Lower lobe of right lung (tissue), 2 donors: ENCODE measurements around the gene GTF2A2. TPM values are rescaled to one million over a fixed set of nuclear protein-coding genes. Genes with fewer than 3 reads are reported as not detected.
"Not testable (repeated sequence)": the region's sequence is repeated elsewhere in the genome, so short reads cannot be mapped to it uniquely, and the experiment has no call there.

Experiments
- ATAC-seq, 2 donors: fragments of 200-7000 bp; cut with Tn5 transposase; one replicate each; pipeline ENCODE4 v1.9.1; 2020 to 2022; ENCODE audit warnings: mild to moderate bottlenecking in 2 of 2, moderate library complexity in 2 of 2
- DNase-seq: peaks from one replicate; pipeline ENCODE4 v3.0.0-alpha.2; 2020
- H3K27ac ChIP-seq: fragments of 200-600 bp; one replicate; pipeline ENCODE4 v1.8.0; 2022
- H3K27me3 ChIP-seq: fragments of 200-600 bp; one replicate; pipeline ENCODE4 v1.8.0; 2022; ENCODE audit warnings: low read depth
- H3K36me3 ChIP-seq: fragments of 200-600 bp; one replicate; pipeline ENCODE4 v1.8.0; 2022; ENCODE audit warnings: mild to moderate bottlenecking
- H3K4me1 ChIP-seq: fragments of 200-600 bp; one replicate; pipeline ENCODE4 v1.8.0; 2022
- H3K4me3 ChIP-seq: fragments of 200-600 bp; one replicate; pipeline ENCODE4 v1.8.0; 2022; ENCODE audit warnings: mild to moderate bottlenecking
- H3K9me3 ChIP-seq: fragments of 200-600 bp; one replicate; pipeline ENCODE4 v1.8.0; 2022
- intact Hi-C: fragments of 100-400 bp; cut with DNase I; formaldehyde crosslinking; loops from one replicate; pipeline ENCODE4 v1.11.0; 2022
- long read RNA-seq: library from polyadenylated mRNA; unstranded; transcript quantifications from one replicate; pipeline ENCODE4 v2.0.0, GENCODE V29; 2021
- total RNA-seq: library from RNA; stranded (reverse); fragmentation: NEBNext Ultra II Directional; extraction: Animal tissue kit (Norgen Biotek cat#: 25700); gene quantifications from one replicate; pipeline ENCODE4 v1.2.1, GENCODE V29; 2021
- TF ChIP-seq, protein P1 (sequence below): fragments of 200-600 bp; IDR thresholded peaks from one replicate; pipeline ENCODE4 v1.8.0; 2022; ENCODE audit warnings: antibody characterized with exemption, mild to moderate bottlenecking
- donor health status: DM: no; HTN: yes; CAD: no; lungs with severe emphysema.

The GTF2A2 gene, protein sequence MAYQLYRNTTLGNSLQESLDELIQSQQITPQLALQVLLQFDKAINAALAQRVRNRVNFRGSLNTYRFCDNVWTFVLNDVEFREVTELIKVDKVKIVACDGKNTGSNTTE
- total RNA-seq: 89.4 TPM
- long read RNA-seq, transcript GTF2A2-202 (5 exons, 1,582 nt): major isoform, 28 of 37 reads
- long read RNA-seq, partial matches to known transcripts: 4 of 37 reads
- long read RNA-seq, other reads (novel, unspliced or antisense): 4 of 37 reads

DNA sequence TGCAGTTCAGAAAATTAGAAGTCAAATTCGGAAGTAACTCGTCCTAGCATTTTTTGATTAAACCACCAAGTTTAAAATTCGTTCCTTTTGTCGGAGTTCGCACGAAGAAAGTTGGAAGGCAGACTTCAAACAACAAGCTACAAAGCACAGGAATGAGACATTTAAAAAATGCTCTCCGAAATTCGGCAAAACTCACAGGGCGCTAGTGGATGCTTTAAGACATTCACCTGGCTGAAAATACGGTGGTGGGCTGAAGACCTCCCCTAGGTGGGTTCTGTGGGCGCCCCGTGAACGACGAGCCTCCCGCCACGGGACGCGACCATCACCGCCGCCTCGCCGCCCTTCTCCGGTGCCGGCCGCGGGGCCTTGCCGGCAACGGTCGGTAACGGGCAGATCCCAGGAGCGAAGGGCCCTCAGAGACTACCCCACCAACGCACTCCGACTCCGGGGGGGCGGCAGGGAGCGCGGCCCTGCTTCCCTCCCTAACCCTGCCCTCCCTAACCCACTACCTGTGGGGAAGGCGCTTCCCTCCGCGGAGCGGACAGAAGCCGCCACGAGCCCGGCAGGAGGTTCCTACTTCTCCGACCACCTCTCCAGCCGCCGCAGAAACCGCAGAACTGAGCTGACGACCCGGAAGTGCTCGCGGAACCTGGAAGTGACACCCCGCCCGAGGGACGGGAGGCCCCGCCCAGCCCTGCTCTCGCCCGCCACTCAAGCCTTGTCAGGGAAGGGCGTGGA lies at the start of gene GTF2A2:
Gene GTF2A2, minus strand, starts transcription at position 619 of the 738 bp plus-strand sequence. CDS start 5,238 bp downstream, outside the sequence.
- Histone ChIP-seq H3K4me1 (peaks cover 31% of the 10 kb centered on the region), H3K27ac (peak within 1 kb of the TSS; percentile 93), H3K4me3 (peak within 1 kb of the TSS; percentile 97), H3K27me3 (no peaks in the 10 kb centered on the region), H3K36me3 (peaks cover 34% of the 10 kb centered on the region), H3K9me3 (no peaks in the 10 kb centered on the region)
- TF ChIP-seq, protein P1, sequence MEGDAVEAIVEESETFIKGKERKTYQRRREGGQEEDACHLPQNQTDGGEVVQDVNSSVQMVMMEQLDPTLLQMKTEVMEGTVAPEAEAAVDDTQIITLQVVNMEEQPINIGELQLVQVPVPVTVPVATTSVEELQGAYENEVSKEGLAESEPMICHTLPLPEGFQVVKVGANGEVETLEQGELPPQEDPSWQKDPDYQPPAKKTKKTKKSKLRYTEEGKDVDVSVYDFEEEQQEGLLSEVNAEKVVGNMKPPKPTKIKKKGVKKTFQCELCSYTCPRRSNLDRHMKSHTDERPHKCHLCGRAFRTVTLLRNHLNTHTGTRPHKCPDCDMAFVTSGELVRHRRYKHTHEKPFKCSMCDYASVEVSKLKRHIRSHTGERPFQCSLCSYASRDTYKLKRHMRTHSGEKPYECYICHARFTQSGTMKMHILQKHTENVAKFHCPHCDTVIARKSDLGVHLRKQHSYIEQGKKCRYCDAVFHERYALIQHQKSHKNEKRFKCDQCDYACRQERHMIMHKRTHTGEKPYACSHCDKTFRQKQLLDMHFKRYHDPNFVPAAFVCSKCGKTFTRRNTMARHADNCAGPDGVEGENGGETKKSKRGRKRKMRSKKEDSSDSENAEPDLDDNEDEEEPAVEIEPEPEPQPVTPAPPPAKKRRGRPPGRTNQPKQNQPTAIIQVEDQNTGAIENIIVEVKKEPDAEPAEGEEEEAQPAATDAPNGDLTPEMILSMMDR: no peak
- DNase-seq: peak; percentile 97
- peak; percentile 100 for ATAC-seq
- intact Hi-C loops: no loop called here

DNA sequence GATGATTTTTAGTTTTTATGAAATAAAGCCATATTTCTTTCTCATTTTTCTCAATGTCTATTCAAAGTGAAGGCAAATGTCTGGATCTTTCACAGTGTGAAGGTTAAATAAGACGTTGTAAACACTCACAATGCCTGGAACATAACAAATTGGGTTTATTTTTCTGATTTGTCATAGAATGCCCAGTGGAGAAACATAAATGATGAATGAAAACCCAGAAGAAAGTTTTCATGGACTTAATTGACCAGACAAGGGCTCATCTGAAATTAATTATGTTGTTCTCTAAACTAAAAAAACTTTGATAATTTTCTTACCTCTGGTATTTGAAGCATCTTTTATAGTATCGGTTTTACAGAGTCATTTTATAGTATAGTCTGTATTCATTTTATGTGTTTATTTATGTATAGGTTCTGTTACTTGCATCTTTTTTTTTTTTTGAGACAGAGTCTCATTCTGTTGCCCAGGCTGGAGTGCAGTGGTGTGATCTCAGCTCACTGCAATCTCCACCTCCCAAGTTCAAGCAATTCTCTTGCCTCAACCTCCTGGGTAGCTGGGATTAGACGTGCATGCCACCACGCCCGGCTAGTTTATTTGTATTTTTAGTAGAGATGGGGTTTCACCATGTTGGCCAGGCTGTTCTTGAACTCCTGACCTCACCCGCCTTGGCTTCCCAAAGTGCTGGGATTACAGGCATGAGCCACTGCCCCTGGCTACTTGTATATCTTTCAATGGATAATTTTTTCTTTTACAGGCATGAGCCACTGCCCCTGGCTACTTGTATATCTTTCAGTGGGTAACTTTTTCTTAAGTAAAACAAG lies 46.9 kb upstream of the GTF2A2 start:
- ATAC-seq (no peak), DNase-seq (no peak)
- intact Hi-C loops: no loop called here
- TF ChIP-seq, protein P1: no peak
- Histone ChIP-seq H3K4me1 (no peaks in the 10 kb centered on the region), H3K27ac (no peak overlapping the region), H3K36me3 (no peaks in the 10 kb centered on the region), H3K4me3 (no peak overlapping the region), H3K9me3 (no peaks in the 10 kb centered on the region), H3K27me3 (no peaks in the 10 kb centered on the region)

DNA sequence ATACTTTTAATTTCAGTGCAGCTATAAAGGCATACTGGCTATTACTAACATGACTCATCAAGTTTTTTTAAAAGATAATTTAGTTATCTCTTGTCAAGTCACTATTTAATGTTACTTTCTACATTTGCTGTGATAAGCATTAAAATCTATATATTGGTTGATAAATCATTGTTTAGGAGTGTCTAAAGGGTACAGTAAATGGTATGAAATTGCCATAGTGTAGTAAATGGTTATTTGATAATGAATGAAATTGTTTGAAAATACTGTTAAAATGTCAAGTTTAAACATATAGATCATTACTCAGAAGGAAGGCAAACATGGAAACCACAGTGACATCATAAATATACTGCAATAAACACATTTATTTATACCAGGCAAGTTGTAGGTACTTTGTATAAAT lies 45.0 kb upstream of the GTF2A2 start:
- no peak for ATAC-seq
- Histone ChIP-seq H3K9me3 (no peaks in the 10 kb centered on the region), H3K4me3 (no peak overlapping the region), H3K4me1 (no peaks in the 10 kb centered on the region), H3K27ac (no peak overlapping the region), H3K27me3 (no peaks in the 10 kb centered on the region), H3K36me3 (no peaks in the 10 kb centered on the region)
- intact Hi-C loops: no loop called here
- TF ChIP-seq, protein P1: no peak
- DNase-seq: no peak

DNA sequence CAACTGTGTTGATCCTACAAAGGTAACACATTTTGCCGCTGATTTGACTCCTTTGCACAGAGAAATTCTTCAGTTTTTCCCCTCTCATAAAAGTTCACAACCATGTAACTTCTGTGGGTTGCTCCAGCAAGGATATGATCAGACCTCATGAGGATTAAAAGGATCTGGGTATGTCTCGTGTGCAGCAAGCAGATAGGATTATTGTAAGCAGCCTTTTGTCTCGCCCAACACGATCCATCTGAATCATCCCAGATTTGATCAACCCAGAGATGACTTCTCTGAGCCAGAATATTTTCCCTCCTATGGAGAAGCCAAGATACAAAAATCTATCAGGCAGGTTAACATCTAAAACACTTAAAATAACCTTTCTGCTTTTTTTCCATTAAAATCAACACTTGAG lies 44.6 kb upstream of the GTF2A2 start:
- ATAC-seq (no peak), DNase-seq (no peak)
- no peaks in the 10 kb centered on the region for H3K4me1 ChIP-seq
- no peaks in the 10 kb centered on the region for H3K27me3 ChIP-seq
- no peaks in the 10 kb centered on the region for H3K36me3 ChIP-seq
- no peak overlapping the region for H3K4me3 ChIP-seq
- H3K27ac ChIP-seq: no peak overlapping the region
- TF ChIP-seq, protein P1: no peak
- no peaks in the 10 kb centered on the region for H3K9me3 ChIP-seq
- intact Hi-C loops: no loop called here

DNA sequence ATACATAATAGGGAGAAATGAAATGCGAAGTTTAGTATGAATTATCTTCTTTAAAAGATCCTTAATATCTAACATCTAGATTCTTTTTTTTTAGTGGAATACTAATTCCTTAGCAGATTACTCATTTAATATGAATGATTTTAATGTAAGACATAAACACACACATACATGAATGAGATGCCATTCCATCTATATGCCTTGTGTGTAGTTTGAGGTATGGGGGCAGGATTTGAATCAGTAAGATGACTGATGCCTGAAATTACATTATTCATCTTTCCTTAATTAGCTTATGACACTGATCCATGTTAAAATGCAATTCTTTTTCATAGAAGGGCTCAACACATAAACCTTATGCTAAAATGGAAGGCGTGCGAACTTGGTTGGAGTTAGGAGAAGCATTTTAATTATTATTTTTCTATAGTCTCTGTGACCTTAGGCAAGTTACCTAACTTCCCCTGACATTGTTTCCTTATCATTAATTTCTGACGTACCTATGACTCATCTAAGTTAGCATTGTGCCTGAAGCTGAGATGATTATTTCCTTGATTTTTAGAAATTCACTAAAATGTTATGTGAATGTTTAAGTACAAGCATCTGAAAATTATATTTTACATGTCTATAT lies 42.6 kb upstream of the GTF2A2 start:
- intact Hi-C loops: no loop called here
- Histone ChIP-seq H3K27ac (no peak overlapping the region), H3K36me3 (no peaks in the 10 kb centered on the region), H3K4me3 (no peak overlapping the region), H3K9me3 (no peaks in the 10 kb centered on the region), H3K27me3 (no peaks in the 10 kb centered on the region), H3K4me1 (no peaks in the 10 kb centered on the region)
- ATAC-seq (no peak), DNase-seq (no peak)
- TF ChIP-seq, protein P1: no peak

DNA sequence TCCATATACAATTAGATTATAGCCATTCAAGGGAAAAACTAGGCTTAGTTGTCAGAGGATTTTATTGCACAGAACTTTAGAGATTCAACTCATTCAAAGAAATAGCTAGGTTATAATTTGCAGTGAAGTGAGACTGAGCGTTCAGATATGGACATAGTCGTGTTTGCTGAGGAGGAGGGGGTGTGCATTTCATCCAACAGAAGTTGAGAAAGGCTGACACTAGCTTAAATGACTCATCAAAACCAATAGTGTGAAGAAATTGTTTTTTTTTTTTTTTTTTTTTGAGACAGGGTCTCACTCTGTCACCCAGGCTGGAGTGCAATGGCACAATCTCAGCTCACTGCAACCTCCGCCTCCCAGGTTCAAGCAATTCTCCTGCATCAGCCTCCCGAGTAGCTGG lies 40.8 kb upstream of the GTF2A2 start:
- intact Hi-C loops, ATAC-seq: not testable (repeated sequence)

More for the DNA sequence above, 40.8 kb upstream of the GTF2A2 start:
- not testable (repeated sequence) for DNase-seq, H3K4me1 ChIP-seq, H3K9me3 ChIP-seq, H3K36me3 ChIP-seq, H3K4me3 ChIP-seq, H3K27ac ChIP-seq, H3K27me3 ChIP-seq
